Prostate gland (tissue), 2 donors: ENCODE measurements around the gene SLIT3. TPM values are rescaled to one million over a fixed set of nuclear protein-coding genes. Genes with fewer than 3 reads are reported as not detected.

Experiments
- DNase-seq: peaks from one replicate; pipeline ENCODE4 v3.0.0-alpha.2; 2019; ENCODE audit warnings: low spot score
- H3K27ac ChIP-seq, 2 donors: fragments of 200-600 bp; sonication (generic); 2 replicates each; pipeline ENCODE4 v1.5.1; 2017 to 2019
- H3K27me3 ChIP-seq: fragments of 200-600 bp; sonication (generic); replicated peaks from 2 replicates; pipeline ENCODE4 v1.5.1; 2019; ENCODE audit not compliant: insufficient read depth
- H3K36me3 ChIP-seq, 2 donors: fragments of 200-600 bp; sonication (generic); 1 replicate in 1 of 2; 2 replicates in 1 of 2; pipeline versions ENCODE4 v1.5.1 to v1.8.1; 2017 to 2019
- H3K4me1 ChIP-seq: fragments of 200-600 bp; sonication (generic); replicated peaks from 2 replicates; pipeline ENCODE4 v1.5.1; 2019
- H3K4me3 ChIP-seq, 2 donors: fragments of 200-600 bp; sonication (generic); 2 replicates each; pipeline ENCODE4 v1.5.1; 2017 to 2019
- H3K9me3 ChIP-seq: fragments of 200-600 bp; sonication (generic); 2 replicates; pipeline ENCODE4 v1.5.1; 2017
- POLR2A ChIP-seq: fragments of 450-650 bp; IDR thresholded peaks from one replicate; pipeline ENCODE4 v1.6.1; 2016; ENCODE audit warnings: antibody characterized with exemption, mild to moderate bottlenecking
- POLR2AphosphoS5 ChIP-seq: sonication (generic); formaldehyde crosslinking; IDR thresholded peaks from one replicate; pipeline ENCODE4 v1.6.1; 2017; ENCODE audit warnings: antibody characterized with exemption
- WGBS: methylation state at CpG from one replicate; pipeline ENCODE4 v1.1.5; 2018; 5-methylcytosine and 5-hydroxymethylcytosine counted together
- intact Hi-C: fragments of 100-400 bp; cut with DNase I; formaldehyde crosslinking; loops from one replicate; pipeline ENCODE4 v1.14.2; 2022
- total RNA-seq, 2 donors: library from RNA; depleted of rRNA; stranded (reverse); fragments of >200 nt; gene quantifications; one replicate each; pipeline ENCODE4 v1.1.0, GENCODE V29; 2016
- TF ChIP-seq, protein P1 (sequence below), 4 experiments: fragments of 200-600 bp in 2 of 4; fragments of 450-650 bp in 2 of 4; sonication (generic) in 2 of 4; IDR thresholded peaks; 1 replicate in 3 of 4; 2 replicates in 1 of 4; pipeline ENCODE4 v1.5.1; 2016 to 2019; ENCODE audit warnings: antibody characterized with exemption in 4 of 4, mild to moderate bottlenecking in 2 of 4, moderate library complexity in 2 of 4

Gene SLIT3
- total RNA-seq, 2 donors from 2014 or later: 8.3 TPM

DNA sequence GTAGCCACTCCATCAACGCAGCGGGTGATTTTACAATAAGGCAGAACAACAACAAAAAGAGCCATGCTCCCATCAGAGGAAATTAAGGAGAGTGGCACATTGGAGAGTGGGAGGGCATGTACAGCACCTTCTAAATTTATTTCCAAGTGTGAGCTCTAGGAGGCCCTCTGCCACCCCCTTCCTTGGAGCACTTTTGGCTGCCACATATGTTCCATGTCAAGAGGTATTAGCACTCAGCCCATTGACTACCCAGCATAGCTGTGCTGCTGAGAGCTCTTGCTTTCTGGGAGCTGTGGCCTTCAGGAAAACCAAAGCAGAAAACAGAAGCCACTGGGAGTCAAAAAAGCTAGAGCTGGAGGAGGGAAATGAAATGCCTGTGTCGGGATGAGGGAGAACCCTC lies 521.6 kb downstream of the SLIT3 start:
- H3K4me1 ChIP-seq: no peaks in the 10 kb centered on the region
- TF ChIP-seq POLR2A: no peak
- TF ChIP-seq, protein P1, sequence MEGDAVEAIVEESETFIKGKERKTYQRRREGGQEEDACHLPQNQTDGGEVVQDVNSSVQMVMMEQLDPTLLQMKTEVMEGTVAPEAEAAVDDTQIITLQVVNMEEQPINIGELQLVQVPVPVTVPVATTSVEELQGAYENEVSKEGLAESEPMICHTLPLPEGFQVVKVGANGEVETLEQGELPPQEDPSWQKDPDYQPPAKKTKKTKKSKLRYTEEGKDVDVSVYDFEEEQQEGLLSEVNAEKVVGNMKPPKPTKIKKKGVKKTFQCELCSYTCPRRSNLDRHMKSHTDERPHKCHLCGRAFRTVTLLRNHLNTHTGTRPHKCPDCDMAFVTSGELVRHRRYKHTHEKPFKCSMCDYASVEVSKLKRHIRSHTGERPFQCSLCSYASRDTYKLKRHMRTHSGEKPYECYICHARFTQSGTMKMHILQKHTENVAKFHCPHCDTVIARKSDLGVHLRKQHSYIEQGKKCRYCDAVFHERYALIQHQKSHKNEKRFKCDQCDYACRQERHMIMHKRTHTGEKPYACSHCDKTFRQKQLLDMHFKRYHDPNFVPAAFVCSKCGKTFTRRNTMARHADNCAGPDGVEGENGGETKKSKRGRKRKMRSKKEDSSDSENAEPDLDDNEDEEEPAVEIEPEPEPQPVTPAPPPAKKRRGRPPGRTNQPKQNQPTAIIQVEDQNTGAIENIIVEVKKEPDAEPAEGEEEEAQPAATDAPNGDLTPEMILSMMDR (IDR thresholded peaks at IDR 0.05): no peak
- no peak for TF ChIP-seq POLR2AphosphoS5
- no peaks in the 10 kb centered on the region for H3K36me3 ChIP-seq
- no peaks in the 10 kb centered on the region for H3K9me3 ChIP-seq
- no peak overlapping the region for H3K27ac ChIP-seq
- WGBS: 94% methylated on average over 3 of the region's 3 CpGs
- DNase-seq: no peak
- H3K4me3 ChIP-seq: no peak overlapping the region
- no peaks in the 10 kb centered on the region for H3K27me3 ChIP-seq
- intact Hi-C loops: no loop called here

DNA sequence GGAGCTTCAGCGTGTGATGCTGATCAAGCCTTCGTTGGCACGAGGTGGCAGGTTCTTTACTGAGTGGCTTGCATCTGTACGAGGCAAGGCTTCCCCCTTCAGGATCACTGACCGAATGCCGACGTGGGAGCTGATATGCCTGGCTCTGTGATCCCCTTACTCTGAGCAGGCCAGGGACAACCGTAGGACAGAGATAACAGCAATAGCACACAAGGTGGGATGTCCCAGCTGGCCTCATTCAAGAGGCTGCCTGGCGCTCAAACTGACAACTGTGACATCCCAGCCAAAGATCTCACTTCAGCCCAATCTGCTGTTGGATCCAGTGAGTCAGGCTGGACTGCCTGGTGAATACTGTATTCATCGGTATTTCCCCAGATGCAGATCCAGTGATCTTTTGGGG lies 522.4 kb downstream of the SLIT3 start:
- Histone ChIP-seq H3K4me3 (no peak overlapping the region), H3K27me3 (no peaks in the 10 kb centered on the region), H3K4me1 (no peaks in the 10 kb centered on the region), H3K27ac (no peak overlapping the region), H3K9me3 (no peaks in the 10 kb centered on the region), H3K36me3 (no peaks in the 10 kb centered on the region)
- DNase-seq: no peak
- TF ChIP-seq, protein P1 (IDR thresholded peaks at IDR 0.05): no peak
- TF ChIP-seq POLR2A: no peak
- no peak for TF ChIP-seq POLR2AphosphoS5
- intact Hi-C loops: no loop called here
- WGBS: 93% methylated on average over 10 of the region's 10 CpGs

DNA sequence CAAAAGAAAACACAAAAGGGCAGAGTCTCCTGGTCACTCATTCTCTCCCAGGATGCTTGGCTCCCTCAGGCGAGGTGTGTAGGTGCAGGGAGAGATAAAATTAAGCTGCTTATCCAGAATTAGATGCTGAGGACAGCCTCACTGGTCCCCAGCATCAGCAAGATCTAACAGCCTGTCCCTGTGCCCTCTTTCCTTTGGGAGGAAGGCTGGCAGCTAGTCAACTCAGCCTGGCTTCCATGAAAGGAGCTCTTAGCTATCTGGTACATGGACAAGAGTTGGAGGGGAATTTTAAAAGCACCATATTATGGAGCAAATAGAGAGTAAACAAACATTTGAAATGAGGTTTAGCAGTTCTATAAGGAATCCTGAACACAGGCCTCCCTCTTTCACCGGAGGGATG lies 523.3 kb downstream of the SLIT3 start:
- 88% methylated on average over 2 of the region's 2 CpGs for WGBS
- Histone ChIP-seq H3K36me3 (no peaks in the 10 kb centered on the region), H3K27me3 (no peaks in the 10 kb centered on the region), H3K4me1 (no peaks in the 10 kb centered on the region), H3K4me3 (no peak overlapping the region), H3K9me3 (no peaks in the 10 kb centered on the region), H3K27ac (no peak overlapping the region)
- TF ChIP-seq, protein P1 (IDR thresholded peaks at IDR 0.05): no peak
- TF ChIP-seq POLR2AphosphoS5 (no peak), POLR2A (no peak)
- DNase-seq: no peak
- intact Hi-C loops: no loop called here

DNA sequence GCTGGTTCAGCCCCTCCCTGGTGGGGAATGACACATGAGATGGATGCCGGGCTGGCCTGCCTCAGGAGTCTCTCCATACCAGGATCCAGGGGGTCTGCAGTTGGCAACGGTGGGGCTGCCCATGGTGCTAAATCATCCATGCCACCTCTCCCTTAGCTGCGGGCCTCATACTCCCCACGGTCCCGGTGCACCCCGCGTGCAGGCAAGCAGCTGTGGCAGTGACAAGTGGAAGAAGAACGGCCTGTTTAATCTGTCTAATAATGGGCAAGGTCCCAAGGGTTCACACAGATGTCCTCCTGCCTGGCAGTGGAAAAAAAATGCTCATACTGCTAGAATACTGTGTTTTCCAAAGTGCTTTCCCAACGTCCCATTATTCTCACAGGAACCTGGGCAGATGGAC lies 524.9 kb downstream of the SLIT3 start:
- no peaks in the 10 kb centered on the region for H3K9me3 ChIP-seq
- TF ChIP-seq, protein P1 (IDR thresholded peaks at IDR 0.05): no peak
- no peak for TF ChIP-seq POLR2AphosphoS5
- TF ChIP-seq POLR2A: no peak
- DNase-seq: no peak
- no peaks in the 10 kb centered on the region for H3K4me1 ChIP-seq
- 65% methylated on average over 9 of the region's 9 CpGs for WGBS
- no peak overlapping the region for H3K4me3 ChIP-seq
- H3K27me3 ChIP-seq: no peaks in the 10 kb centered on the region
- no peaks in the 10 kb centered on the region for H3K36me3 ChIP-seq
- intact Hi-C loops: no loop called here
- no peak overlapping the region for H3K27ac ChIP-seq

DNA sequence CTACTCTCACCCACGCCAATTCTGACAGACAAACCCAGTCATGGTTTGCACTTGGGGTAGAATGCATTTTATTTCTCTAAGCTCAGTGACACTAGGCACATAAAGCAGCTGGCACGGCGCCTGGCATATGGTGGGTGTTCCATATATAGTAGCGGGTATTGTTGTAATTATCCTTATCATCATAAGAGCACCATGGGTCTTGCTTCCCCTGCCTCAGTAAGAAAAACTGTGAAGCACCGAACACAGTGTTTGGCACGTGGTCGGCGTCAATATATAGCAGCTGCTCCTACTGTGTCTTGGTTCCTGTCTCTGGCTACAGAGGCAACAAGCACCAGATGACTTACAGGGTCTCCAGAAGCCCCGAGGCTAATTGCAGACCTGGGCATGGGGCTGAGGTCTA lies 527.7 kb downstream of the SLIT3 start:
- Histone ChIP-seq H3K27me3 (no peaks in the 10 kb centered on the region), H3K36me3 (no peaks in the 10 kb centered on the region), H3K4me3 (no peak overlapping the region), H3K27ac (no peak overlapping the region), H3K9me3 (no peaks in the 10 kb centered on the region), H3K4me1 (no peaks in the 10 kb centered on the region)
- intact Hi-C loops: no loop called here
- 93% methylated on average over 9 of the region's 9 CpGs for WGBS
- TF ChIP-seq, protein P1 (IDR thresholded peaks at IDR 0.05): no peak
- TF ChIP-seq POLR2A (no peak), POLR2AphosphoS5 (no peak)
- DNase-seq: no peak
